HepG2 (cell line): ENCODE results near the gene CARD9. TPM values are rescaled to one million over a fixed set of nuclear protein-coding genes. Genes with fewer than 3 reads are reported as not detected.
A peak's percentile ranks its signal among the peaks of the same experiment; 100 is the strongest.

ENCODE experiments used
- AKAP8 ChIP-seq: sonication (generic); formaldehyde crosslinking; IDR thresholded peaks from 2 replicates; pipeline ENCODE4 v1.5.1; 2020; ENCODE audit warnings: mild to moderate bottlenecking, missing genetic modification reagents
- ARNT2 ChIP-seq: sonication (generic); formaldehyde crosslinking; IDR thresholded peaks from 2 replicates; pipeline ENCODE4 v1.8.0; 2022; ENCODE audit warnings: mild to moderate bottlenecking, low read depth, missing genetic modification reagents, moderate library complexity
- ARNTL ChIP-seq: sonication (generic); formaldehyde crosslinking; IDR thresholded peaks from 2 replicates; pipeline ENCODE4 v1.4.0; 2020; ENCODE audit warnings: mild to moderate bottlenecking, missing genetic modification reagents
- ERF ChIP-seq: IDR thresholded peaks from 2 replicates; pipeline ENCODE4 v1.6.1; 2018; ENCODE audit warnings: missing biosample characterization, missing genetic modification reagents
- FIP1L1 ChIP-seq: fragments of 200-400 bp; formaldehyde crosslinking; IDR thresholded peaks from 2 replicates; pipeline ENCODE4 v1.6.1; 2018; ENCODE audit warnings: low read depth, mild to moderate bottlenecking, low read length, moderate library complexity, borderline replicate concordance; ENCODE audit not compliant: insufficient read depth
- HMG20B ChIP-seq: conservative IDR thresholded peaks from 2 replicates; pipeline ENCODE4 v1.6.1; 2016; ENCODE audit warnings: missing genetic modification reagents, missing compliant biosample characterization
- MEIS1 ChIP-seq: sonication (generic); formaldehyde crosslinking; IDR thresholded peaks from 2 replicates; pipeline ENCODE4 v1.9.0; 2021; ENCODE audit warnings: mild to moderate bottlenecking, missing genetic modification reagents, moderate library complexity, borderline replicate concordance
- NFATC3 ChIP-seq: sonication (generic); formaldehyde crosslinking; IDR thresholded peaks from 2 replicates; pipeline ENCODE4 v1.5.1; 2020; ENCODE audit warnings: mild to moderate bottlenecking, missing genetic modification reagents
- RBAK ChIP-seq: sonication (generic); formaldehyde crosslinking; IDR thresholded peaks from 2 replicates; pipeline ENCODE4 v1.5.1; 2020; ENCODE audit warnings: mild to moderate bottlenecking, missing genetic modification reagents
- REL ChIP-seq: sonication (generic); formaldehyde crosslinking; conservative IDR thresholded peaks from 2 replicates; pipeline ENCODE4 v1.8.0; 2022; ENCODE audit warnings: mild to moderate bottlenecking, missing genetic modification reagents, moderate library complexity
- RERE ChIP-seq: IDR thresholded peaks from 2 replicates; pipeline ENCODE4 v1.6.1; 2016; ENCODE audit warnings: low read depth, missing genetic modification reagents, missing compliant biosample characterization
- ZBTB38 ChIP-seq: sonication (generic); formaldehyde crosslinking; IDR thresholded peaks from 2 replicates; pipeline ENCODE4 v1.5.1; 2020; ENCODE audit warnings: mild to moderate bottlenecking, missing genetic modification reagents
- ZKSCAN8 ChIP-seq: IDR thresholded peaks from 2 replicates; pipeline ENCODE4 v1.6.1; 2016; ENCODE audit warnings: borderline replicate concordance, missing genetic modification reagents, missing compliant biosample characterization
- ZNF558 ChIP-seq: sonication (generic); formaldehyde crosslinking; IDR thresholded peaks from 2 replicates; pipeline ENCODE4 v1.9.0; 2022; ENCODE audit warnings: mild to moderate bottlenecking, missing genetic modification reagents, borderline replicate concordance
- ZNF761 ChIP-seq: sonication (generic); formaldehyde crosslinking; conservative IDR thresholded peaks from 2 replicates; pipeline ENCODE4 v1.4.0; 2020; ENCODE audit warnings: mild to moderate bottlenecking, missing genetic modification reagents
- ZNF776 ChIP-seq: sonication (generic); formaldehyde crosslinking; IDR thresholded peaks from 2 replicates; pipeline ENCODE4 v1.4.0; 2020; ENCODE audit warnings: mild to moderate bottlenecking, missing genetic modification reagents
- ZNF841 ChIP-seq: sonication (generic); formaldehyde crosslinking; IDR thresholded peaks from 2 replicates; pipeline ENCODE4 v1.8.1; 2023; ENCODE audit warnings: missing genetic modification reagents, borderline replicate concordance
- polyA plus RNA-seq, 8 experiments: library from polyadenylated mRNA; depleted of rRNA in 3 of 8; stranded (reverse) in 7 of 8; unstranded in 1 of 8; fragments of >200 nt; fragmentation: Illumina TruSeq in 4 of 8; extraction: Trizol in 4 of 8; gene quantifications; 2 replicates each; pipeline versions ENCODE4 v1.2.1 to v1.2.3, GENCODE V29; 2011 to 2016; ENCODE audit warnings: low read depth in 4 of 8, missing spikeins in 1 of 8, mixed read lengths in 1 of 8; ENCODE audit not compliant: insufficient read depth in 1 of 8
- total RNA-seq, 5 experiments: library from RNA; depleted of rRNA; stranded (reverse); fragments of >200 nt; fragmentation: Illumina TruSeq; extraction: Trizol; gene quantifications; 2 replicates each; pipeline ENCODE4 v1.2.3, GENCODE V29; 2016; ENCODE audit warnings: low read depth in 1 of 5
- TF ChIP-seq, protein P1 (sequence below): sonication (generic); formaldehyde crosslinking; IDR thresholded peaks from 2 replicates; pipeline ENCODE4 v1.4.0; 2020; ENCODE audit warnings: missing genetic modification reagents; ENCODE audit errors: not compliant biosample characterization
- TF ChIP-seq, protein P2 (sequence below): sonication (generic); formaldehyde crosslinking; IDR thresholded peaks from 2 replicates; pipeline ENCODE4 v1.5.1; 2020; ENCODE audit warnings: missing genetic modification reagents, mild to moderate bottlenecking, borderline replicate concordance

The CARD9 gene
- total and polyA plus RNA-seq, 2 of the 13 experiments (the other 11 are each of a cell fraction or from before 2014, with no cell fraction given), result 3.3 to 7.4 TPM

DNA sequence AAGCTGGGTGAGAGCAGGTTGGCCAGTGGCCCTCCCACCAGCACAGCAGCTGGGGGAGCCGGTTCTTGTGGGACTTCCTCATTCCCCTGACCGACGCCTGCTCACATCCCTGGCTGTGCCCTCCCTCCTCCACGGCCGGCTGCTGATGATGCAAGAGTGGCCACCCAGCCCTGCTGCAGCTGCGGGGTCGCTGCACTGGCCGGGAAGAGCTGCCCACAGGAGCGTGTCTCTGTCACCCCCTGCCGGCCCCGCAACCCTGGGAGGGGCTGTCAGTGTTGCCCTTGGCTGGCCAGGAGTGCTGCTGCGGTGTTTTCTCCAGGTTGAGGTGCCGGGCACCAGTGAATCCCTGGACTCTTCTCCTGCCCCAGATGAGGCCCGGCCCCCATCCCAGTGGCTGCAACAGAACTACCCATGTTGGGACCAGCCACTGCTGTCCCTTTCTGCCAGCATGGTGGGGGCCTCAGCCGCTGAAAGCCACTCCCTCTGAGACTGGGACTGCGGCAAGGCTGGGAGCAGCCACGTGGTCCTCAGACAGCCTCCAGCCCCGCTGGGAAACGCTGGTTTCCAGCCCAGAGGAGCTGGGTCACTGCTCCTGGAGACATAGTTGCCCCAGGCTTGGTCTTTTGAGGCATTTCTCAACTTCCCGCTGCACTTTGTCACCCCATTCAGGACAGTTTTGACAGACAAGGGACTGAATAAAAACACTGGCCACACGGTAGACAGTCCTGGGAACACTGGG is 739 bp downstream of the CARD9 start (continued):
- TF ChIP-seq ARNT2 (CRISPR knock-in tag) (no peak), MEIS1 (CRISPR knock-in tag) (peak; percentile 65; the same call in 1 of the 2 replicates), FIP1L1 (no peak), ZKSCAN8 (no peak), RERE (CRISPR knock-in tag) (no peak), AKAP8 (CRISPR knock-in tag) (no peak), NFATC3 (no peak), ERF (peak; percentile 69), HMG20B (CRISPR knock-in tag) (no peak), REL (CRISPR knock-in tag) (no peak), RBAK (0 out of 2 replicates have a peak, but pooled peaks have one; percentile 43), ZNF761 (0 out of 2 replicates have a peak, but pooled peaks have one; percentile 48), ZBTB38 (CRISPR knock-in tag) (no peak), ZNF558 (0 out of 2 replicates have a peak, but pooled peaks have one; percentile 50), ZNF841 (CRISPR knock-in tag) (no peak), ZNF776 (no peak), ARNTL (CRISPR knock-in tag) (no peak)
- TF ChIP-seq, protein P1, sequence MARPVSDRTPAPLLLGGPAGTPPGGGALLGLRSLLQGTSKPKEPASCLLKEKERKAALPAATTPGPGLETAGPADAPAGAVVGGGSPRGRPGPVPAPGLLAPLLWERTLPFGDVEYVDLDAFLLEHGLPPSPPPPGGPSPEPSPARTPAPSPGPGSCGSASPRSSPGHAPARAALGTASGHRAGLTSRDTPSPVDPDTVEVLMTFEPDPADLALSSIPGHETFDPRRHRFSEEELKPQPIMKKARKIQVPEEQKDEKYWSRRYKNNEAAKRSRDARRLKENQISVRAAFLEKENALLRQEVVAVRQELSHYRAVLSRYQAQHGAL (CRISPR knock-in tag), result no peak
- TF ChIP-seq, protein P2, sequence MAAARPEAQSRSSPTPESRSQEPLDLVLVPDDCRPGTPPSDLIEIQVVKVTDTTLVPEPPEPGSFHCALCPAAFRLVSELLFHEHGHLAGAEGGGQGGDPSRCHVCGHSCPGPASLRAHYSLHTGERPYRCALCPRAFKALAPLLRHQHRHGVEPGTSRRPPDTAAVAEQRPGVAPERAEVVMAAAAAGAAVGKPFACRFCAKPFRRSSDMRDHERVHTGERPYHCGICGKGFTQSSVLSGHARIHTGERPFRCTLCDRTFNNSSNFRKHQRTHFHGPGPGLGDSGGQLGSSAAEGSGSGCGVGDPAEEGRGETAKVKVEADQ (CRISPR knock-in tag), result no peak
